Neural crest cell (in vitro differentiated cells): ENCODE data around the gene FBXO31. TPM values are rescaled to one million over a fixed set of nuclear protein-coding genes. Genes with fewer than 3 reads are reported as not detected.
A peak's percentile ranks its signal among the peaks of the same experiment; 100 is the strongest.
"Not testable (repeated sequence)": the region's sequence is repeated elsewhere in the genome, so short reads cannot be mapped to it uniquely, and the experiment has no call there.

Experiments
- DNase-seq: peaks from one replicate; pipeline ENCODE4 v3.0.0; 2021; ENCODE audit warnings: low read depth, mixed read lengths, low spot score
- H3K27ac Mint-ChIP-seq: one replicate; pipeline ENCODE4 v1.8.0; 2021; ENCODE audit warnings: mild to moderate bottlenecking, mixed read lengths; ENCODE audit not compliant: unreplicated experiment
- H3K27me3 Mint-ChIP-seq: 2 replicates; pipeline ENCODE4 v1.8.0; 2021; ENCODE audit warnings: low read depth, mild to moderate bottlenecking, mixed read lengths
- H3K36me3 Mint-ChIP-seq: 2 replicates; pipeline ENCODE4 v1.8.0; 2021; ENCODE audit warnings: low read depth, mild to moderate bottlenecking, mixed read lengths
- H3K4me1 Mint-ChIP-seq: 2 replicates; pipeline ENCODE4 v1.8.0; 2021; ENCODE audit warnings: mixed read lengths
- H3K4me3 Mint-ChIP-seq: one replicate; pipeline ENCODE4 v1.8.0; 2021; ENCODE audit warnings: mild to moderate bottlenecking, mixed read lengths
- H3K9me3 Mint-ChIP-seq: 2 replicates; pipeline ENCODE4 v1.8.0; 2021; ENCODE audit warnings: mixed read lengths
- total RNA-seq: library from RNA; stranded (reverse); gene quantifications from 2 replicates; pipeline ENCODE4 v1.2.1, GENCODE V29; 2021
- TF ChIP-seq, protein P1 (sequence below): fragments of 200-600 bp; sonication (generic); conservative IDR thresholded peaks from 2 replicates; pipeline ENCODE4 v1.5.0; 2021; ENCODE audit warnings: antibody characterized with exemption, mild to moderate bottlenecking

Gene FBXO31
- total RNA-seq, 1 donor from 2014 or later = 23.7 TPM

DNA sequence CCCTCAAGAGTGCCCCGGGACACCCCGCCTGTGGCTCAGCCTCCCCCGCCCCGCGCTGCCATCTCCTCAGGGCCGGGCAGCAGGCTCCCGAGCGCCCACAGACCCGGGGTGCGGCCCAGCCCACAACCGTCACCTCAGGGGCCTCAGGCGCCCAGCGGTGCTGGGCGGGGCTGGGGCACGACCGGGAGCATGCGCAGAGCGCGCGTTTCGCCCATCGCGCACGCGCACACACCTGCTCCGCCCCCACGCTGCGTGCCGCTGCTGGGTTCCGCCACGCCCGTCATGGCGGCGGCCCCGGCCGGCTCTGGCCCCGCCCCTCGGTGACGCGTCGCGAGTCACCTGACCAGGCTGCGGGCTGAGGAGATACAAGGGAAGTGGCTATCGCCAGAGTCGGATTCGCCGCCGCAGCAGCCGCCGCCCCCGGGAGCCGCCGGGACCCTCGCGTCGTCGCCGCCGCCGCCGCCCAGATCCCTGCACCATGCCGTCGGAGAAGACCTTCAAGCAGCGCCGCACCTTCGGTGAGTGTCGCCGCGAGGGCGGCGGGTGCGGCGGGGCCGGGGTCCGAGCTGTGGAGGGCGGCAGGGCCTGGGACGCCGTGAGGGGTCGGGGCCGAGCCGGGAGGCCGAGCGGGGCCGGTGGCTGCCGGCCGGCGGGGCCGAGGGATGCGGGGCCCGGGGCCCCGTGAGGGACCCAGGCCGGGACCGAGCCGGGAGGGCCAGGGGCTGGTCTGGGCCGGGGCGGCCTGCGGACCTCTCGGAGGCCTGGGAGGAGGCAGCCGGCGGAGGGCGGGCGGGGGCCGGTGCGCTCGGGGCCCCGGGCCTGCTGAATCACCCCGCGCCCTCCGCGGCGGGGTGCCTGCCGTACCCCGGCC is 8.6 kb upstream of the FBXO31 start, which contains the start of gene MAP1LC3B:
Gene MAP1LC3B, plus strand, starts transcription at position 387 of the 871 bp plus-strand sequence. Its CDS starts 92 bp downstream, at position 479.
- TF ChIP-seq, protein P1, sequence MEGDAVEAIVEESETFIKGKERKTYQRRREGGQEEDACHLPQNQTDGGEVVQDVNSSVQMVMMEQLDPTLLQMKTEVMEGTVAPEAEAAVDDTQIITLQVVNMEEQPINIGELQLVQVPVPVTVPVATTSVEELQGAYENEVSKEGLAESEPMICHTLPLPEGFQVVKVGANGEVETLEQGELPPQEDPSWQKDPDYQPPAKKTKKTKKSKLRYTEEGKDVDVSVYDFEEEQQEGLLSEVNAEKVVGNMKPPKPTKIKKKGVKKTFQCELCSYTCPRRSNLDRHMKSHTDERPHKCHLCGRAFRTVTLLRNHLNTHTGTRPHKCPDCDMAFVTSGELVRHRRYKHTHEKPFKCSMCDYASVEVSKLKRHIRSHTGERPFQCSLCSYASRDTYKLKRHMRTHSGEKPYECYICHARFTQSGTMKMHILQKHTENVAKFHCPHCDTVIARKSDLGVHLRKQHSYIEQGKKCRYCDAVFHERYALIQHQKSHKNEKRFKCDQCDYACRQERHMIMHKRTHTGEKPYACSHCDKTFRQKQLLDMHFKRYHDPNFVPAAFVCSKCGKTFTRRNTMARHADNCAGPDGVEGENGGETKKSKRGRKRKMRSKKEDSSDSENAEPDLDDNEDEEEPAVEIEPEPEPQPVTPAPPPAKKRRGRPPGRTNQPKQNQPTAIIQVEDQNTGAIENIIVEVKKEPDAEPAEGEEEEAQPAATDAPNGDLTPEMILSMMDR = no peak
- Mint-ChIP-seq H3K27me3 (peaks cover 7% of the 10 kb centered on the region), H3K36me3 (peaks cover 2% of the 10 kb centered on the region), H3K4me1 (peaks cover 51% of the 10 kb centered on the region), H3K9me3 (no peaks in the 10 kb centered on the region), H3K27ac (peak within 1 kb of the TSS; percentile 90), H3K4me3 (peak within 1 kb of the TSS; percentile 94)
- DNase-seq = peak; percentile 97

DNA sequence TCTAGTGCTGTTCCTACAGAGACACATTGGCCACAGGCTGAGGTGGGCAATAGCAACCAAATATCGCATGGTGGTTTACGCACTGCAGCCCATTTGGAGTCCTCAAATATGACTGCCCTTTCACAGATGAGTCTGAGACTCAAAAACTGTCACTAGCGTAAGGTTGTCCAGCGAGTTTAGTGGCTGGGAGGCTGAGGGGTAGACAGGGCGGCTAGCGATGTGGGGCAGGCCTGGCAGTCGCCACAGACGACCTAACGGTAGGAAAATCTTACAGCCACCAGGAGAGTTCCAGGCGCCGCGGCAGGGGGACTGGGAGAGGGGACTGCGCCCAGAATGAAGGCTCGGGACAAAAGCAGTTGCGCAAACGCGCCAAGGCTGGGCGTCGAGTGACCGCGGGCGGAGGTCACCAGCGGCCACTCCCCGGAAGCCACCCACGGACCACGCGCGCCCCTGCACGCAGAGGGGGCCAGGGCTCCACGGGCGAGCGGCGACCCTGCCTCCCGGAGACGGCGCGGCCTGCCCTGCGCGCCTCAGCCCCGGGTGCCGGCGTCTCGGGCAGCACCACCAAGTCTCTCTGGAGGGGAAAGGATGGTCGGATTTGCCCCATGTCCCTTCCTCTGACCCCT is 7.9 kb upstream of the FBXO31 start:
- no peaks in the 10 kb centered on the region for H3K9me3 Mint-ChIP-seq
- peaks cover 7% of the 10 kb centered on the region for H3K27me3 Mint-ChIP-seq
- peak; percentile 35 for DNase-seq
- peak overlapping the region; percentile 89 for H3K4me3 Mint-ChIP-seq
- H3K36me3 Mint-ChIP-seq = peaks cover 2% of the 10 kb centered on the region
- peaks cover 57% of the 10 kb centered on the region for H3K4me1 Mint-ChIP-seq
- TF ChIP-seq, protein P1 = peak; percentile 29
- peak overlapping the region; percentile 90 for H3K27ac Mint-ChIP-seq

DNA sequence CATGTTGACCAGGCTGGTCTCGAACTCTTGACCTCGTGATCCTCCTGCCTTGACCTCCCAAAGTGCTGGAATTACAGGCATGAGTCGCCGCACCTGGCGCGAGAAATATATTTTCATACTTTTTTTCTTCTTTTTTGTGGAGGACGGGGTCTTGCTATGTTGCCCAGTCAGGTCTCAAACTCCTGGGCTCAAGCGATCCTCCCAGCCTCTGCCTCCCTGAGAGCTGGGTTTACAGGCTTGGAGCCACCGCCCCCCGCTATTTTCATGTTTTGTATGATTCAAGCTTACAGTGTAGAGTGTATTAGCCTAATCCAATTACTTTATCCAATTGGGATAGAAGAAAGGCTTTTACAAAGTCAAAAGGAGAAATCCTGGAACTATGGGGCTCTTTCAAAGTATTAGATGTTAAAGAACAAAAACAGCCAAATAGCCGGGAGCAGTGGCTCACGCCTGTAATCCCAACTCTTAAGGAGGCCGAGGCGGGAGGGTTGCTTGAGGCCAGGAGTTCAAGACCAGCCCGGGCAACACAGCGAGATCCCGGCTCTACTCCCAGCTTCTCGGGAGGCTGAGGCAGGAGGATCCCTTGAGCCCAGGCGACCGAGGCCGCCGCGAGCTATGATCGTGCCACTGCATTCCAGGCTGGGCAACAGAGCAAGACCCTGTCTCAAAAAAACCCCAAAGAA is 7.2 kb upstream of the FBXO31 start:
- no peaks in the 10 kb centered on the region for H3K9me3 Mint-ChIP-seq
- H3K27me3 Mint-ChIP-seq = peaks cover 7% of the 10 kb centered on the region
- H3K4me3 Mint-ChIP-seq = peak overlapping the region; percentile 89
- H3K27ac Mint-ChIP-seq = peak overlapping the region; percentile 90
- TF ChIP-seq, protein P1 = no peak
- DNase-seq = no peak
- H3K4me1 Mint-ChIP-seq = peaks cover 57% of the 10 kb centered on the region
- H3K36me3 Mint-ChIP-seq = peaks cover 2% of the 10 kb centered on the region

DNA sequence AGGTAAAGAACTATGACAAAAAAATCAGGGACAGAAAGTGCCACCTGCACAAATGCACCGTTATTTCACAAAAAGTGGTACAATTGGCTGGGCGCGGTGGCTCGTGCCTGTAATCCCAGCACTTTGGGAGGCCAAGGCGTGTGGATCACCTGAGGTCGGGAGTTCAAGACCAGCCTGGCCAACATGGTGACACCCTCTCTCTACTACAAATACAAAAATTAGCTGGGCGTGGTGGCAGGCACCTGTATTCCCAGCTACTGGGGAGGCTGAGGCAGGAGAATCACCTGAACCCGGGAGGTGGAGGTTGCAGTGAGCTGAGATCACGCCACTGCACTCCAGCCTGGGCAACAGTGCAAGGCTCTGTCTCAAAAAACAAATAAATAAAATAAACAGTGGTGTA is 6.3 kb upstream of the FBXO31 start:
- H3K36me3 Mint-ChIP-seq, H3K9me3 Mint-ChIP-seq, H3K27ac Mint-ChIP-seq, DNase-seq, H3K27me3 Mint-ChIP-seq: not testable (repeated sequence)
- peaks cover 51% of the 10 kb centered on the region for H3K4me1 Mint-ChIP-seq
- H3K4me3 Mint-ChIP-seq = peak overlapping the region; percentile 74

DNA sequence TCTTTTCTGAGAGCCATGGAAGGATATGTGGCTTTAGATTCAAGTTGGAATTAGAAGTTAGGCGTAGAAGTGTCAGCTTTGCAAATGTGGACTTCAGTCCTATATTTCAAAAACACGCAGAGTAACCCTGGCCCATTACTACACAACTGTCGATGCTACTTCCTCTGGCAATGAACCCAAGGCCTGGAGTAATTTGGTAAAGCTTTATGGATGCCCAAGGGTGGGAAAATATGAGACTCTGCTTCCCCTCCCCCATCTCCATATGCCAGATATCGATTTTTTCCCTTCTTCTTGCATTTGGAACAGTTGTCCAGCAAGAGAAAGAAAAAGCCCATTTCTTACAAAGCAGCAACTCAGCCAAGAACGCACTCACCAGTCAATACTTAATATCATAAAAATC is 5.7 kb upstream of the FBXO31 start:
- Mint-ChIP-seq H3K36me3 (no peaks in the 10 kb centered on the region), H3K27ac (no peak overlapping the region), H3K27me3 (peaks cover 7% of the 10 kb centered on the region)

More for the DNA sequence above, 5.7 kb upstream of the FBXO31 start:
- no peak for DNase-seq
- TF ChIP-seq, protein P1 = no peak
- H3K4me3 Mint-ChIP-seq = peak overlapping the region; percentile 74
- peaks cover 45% of the 10 kb centered on the region for H3K4me1 Mint-ChIP-seq
- H3K9me3 Mint-ChIP-seq = no peaks in the 10 kb centered on the region
